Neural progenitor cell (in vitro differentiated cells): ENCODE results near the gene FAM180B.

Experiments
- CTCF ChIP-seq: fragments of 200-600 bp; sonication (generic); IDR thresholded peaks from 2 replicates; pipeline ENCODE4 v1.5.1; 2017; ENCODE audit warnings: antibody characterized with exemption, mild to moderate bottlenecking
- EZH2phosphoT487 ChIP-seq: fragments of 200-600 bp; sonication (generic); IDR thresholded peaks from 2 replicates; pipeline ENCODE4 v1.6.1; 2017; ENCODE audit warnings: antibody characterized with exemption

- no peak for TF ChIP-seq CTCF
- no peak for TF ChIP-seq EZH2phosphoT487
Measured at GRCh38 chr11:47628026-47628425, 41.5 kb downstream of the FAM180B start.
